Neural progenitor cell (in vitro differentiated cells): ENCODE measurements around the gene TEF. TPM values are rescaled to one million over a fixed set of nuclear protein-coding genes. Genes with fewer than 3 reads are reported as not detected.

Experiments used
- DNase-seq: peaks from one replicate; pipeline ENCODE4 v3.0.0-alpha.2; 2016; ENCODE audit warnings: low spot score
- H2AFZ ChIP-seq: fragments of 200-600 bp; sonication (generic); replicated peaks from 2 replicates; pipeline ENCODE4 v1.6.1; 2016; ENCODE audit warnings: antibody characterized with exemption
- H3F3A ChIP-seq: fragments of 200-600 bp; sonication (generic); 2 replicates; pipeline ENCODE4 v1.6.1; 2016; ENCODE audit warnings: antibody characterized with exemption, low read depth
- H3K27ac ChIP-seq: fragments of 200-600 bp; sonication (generic); 2 replicates; pipeline ENCODE4 v1.5.1; 2016; ENCODE audit warnings: mild to moderate bottlenecking
- H3K27me3 ChIP-seq: fragments of 200-600 bp; sonication (generic); 2 replicates; pipeline ENCODE4 v1.6.1; 2016; ENCODE audit warnings: mild to moderate bottlenecking, moderate library complexity
- H3K36me3 ChIP-seq: fragments of 200-600 bp; sonication (generic); 2 replicates; pipeline ENCODE4 v1.5.1; 2016
- H3K4me1 ChIP-seq: fragments of 200-600 bp; sonication (generic); 2 replicates; pipeline ENCODE4 v1.6.1; 2016; ENCODE audit warnings: mixed run types
- H3K4me2 ChIP-seq: fragments of 200-600 bp; sonication (generic); 2 replicates; pipeline ENCODE4 v1.6.1; 2016
- H3K4me3 ChIP-seq: fragments of 200-600 bp; sonication (generic); 2 replicates; pipeline ENCODE4 v1.5.1; 2016
- H3K79me2 ChIP-seq: fragments of 200-600 bp; sonication (generic); 2 replicates; pipeline ENCODE4 v1.6.1; 2016; ENCODE audit warnings: low read depth
- H3K9ac ChIP-seq: fragments of 200-600 bp; sonication (generic); 2 replicates; pipeline ENCODE4 v1.6.1; 2016
- H3K9me3 ChIP-seq: fragments of 200-600 bp; sonication (generic); 2 replicates; pipeline ENCODE4 v1.5.1; 2016; ENCODE audit warnings: low read depth
- H4K20me1 ChIP-seq: fragments of 200-600 bp; sonication (generic); 2 replicates; pipeline ENCODE4 v1.6.1; 2016; ENCODE audit warnings: low read depth
- H3K27ac Mint-ChIP-seq: 3 replicates; pipeline ENCODE4 v1.8.0; 2021; ENCODE audit warnings: mixed read lengths
- H3K27me3 Mint-ChIP-seq: 2 replicates; pipeline ENCODE4 v1.8.0; 2022; ENCODE audit warnings: low read depth, mild to moderate bottlenecking, inconsistent platforms, moderate library complexity, mixed read lengths; ENCODE audit not compliant: insufficient read depth
- H3K36me3 Mint-ChIP-seq: 3 replicates; pipeline ENCODE4 v1.8.0; 2021; ENCODE audit warnings: mixed read lengths
- H3K4me1 Mint-ChIP-seq: 3 replicates; pipeline ENCODE4 v1.8.0; 2021; ENCODE audit warnings: mixed read lengths
- H3K4me3 Mint-ChIP-seq: 3 replicates; pipeline ENCODE4 v1.8.0; 2021; ENCODE audit warnings: mild to moderate bottlenecking, moderate library complexity, mixed read lengths
- H3K9me3 Mint-ChIP-seq: 3 replicates; pipeline ENCODE4 v1.8.0; 2020; ENCODE audit warnings: mixed read lengths
- CTCF ChIP-seq: fragments of 200-600 bp; sonication (generic); IDR thresholded peaks from 2 replicates; pipeline ENCODE4 v1.5.1; 2017; ENCODE audit warnings: antibody characterized with exemption, mild to moderate bottlenecking
- EZH2 ChIP-seq: fragments of 200-600 bp; sonication (generic); IDR thresholded peaks from 2 replicates; pipeline ENCODE4 v1.6.1; 2017; ENCODE audit warnings: antibody characterized with exemption, mild to moderate bottlenecking, moderate library complexity
- EZH2phosphoT487 ChIP-seq: fragments of 200-600 bp; sonication (generic); IDR thresholded peaks from 2 replicates; pipeline ENCODE4 v1.6.1; 2017; ENCODE audit warnings: antibody characterized with exemption
- total RNA-seq: library from RNA; depleted of rRNA; stranded (reverse); fragments of >200 nt; gene quantifications from 2 replicates; pipeline ENCODE4 v1.2.3, GENCODE V29; 2015; ENCODE audit warnings: low replicate concordance

The TEF gene
- total RNA-seq, 1 donor from 2014 or later: 11.0 TPM

- Mint-ChIP-seq H3K27me3 (peaks cover 10% of the 10 kb centered on the region), H3K4me3 (peak overlapping the region; percentile 71), H3K36me3 (peaks cover 10% of the 10 kb centered on the region), H3K27ac (no peak overlapping the region), H3K4me1 (peaks cover 17% of the 10 kb centered on the region), H3K9me3 (no peaks in the 10 kb centered on the region)
- no peaks in the 10 kb centered on the region for H3K36me3 ChIP-seq
- TF ChIP-seq EZH2 (no peak), EZH2phosphoT487 (no peak), CTCF (no peak)
- no peaks in the 10 kb centered on the region for H3K9me3 ChIP-seq
- H3K9ac ChIP-seq: no peak overlapping the region
- H3K4me3 ChIP-seq: no peak overlapping the region
- H3K79me2 ChIP-seq: peaks cover 96% of the 10 kb centered on the region
- H3K27me3 ChIP-seq: no peaks in the 10 kb centered on the region
- peaks cover 3% of the 10 kb centered on the region for H3K4me1 ChIP-seq
- H2AFZ ChIP-seq: no peak overlapping the region
- H3F3A ChIP-seq: peaks cover 48% of the 10 kb centered on the region
- peaks cover 84% of the 10 kb centered on the region for H4K20me1 ChIP-seq
- no peak for DNase-seq
- H3K27ac ChIP-seq: no peak overlapping the region
- no peak overlapping the region for H3K4me2 ChIP-seq
Observed at GRCh38 chr22:41442240-41442792, 60.6 kb downstream of the TEF start.

GRCh38 chr22:41444360-41445128 lies 62.8 kb downstream of the TEF start:
- Histone ChIP-seq H3K9ac (peak overlapping the region; percentile 91), H3K27me3 (no peaks in the 10 kb centered on the region), H3K9me3 (no peaks in the 10 kb centered on the region), H3K4me1 (peaks cover 3% of the 10 kb centered on the region), H3F3A (peaks cover 50% of the 10 kb centered on the region), H3K4me2 (peak overlapping the region; percentile 94), H3K27ac (peak overlapping the region; percentile 82), H3K79me2 (peaks cover 91% of the 10 kb centered on the region), H4K20me1 (peaks cover 62% of the 10 kb centered on the region), H3K4me3 (peak overlapping the region; percentile 96), H3K36me3 (no peaks in the 10 kb centered on the region), H2AFZ (no peak overlapping the region)
- no peak for TF ChIP-seq CTCF
- TF ChIP-seq EZH2: no peak
- no peak for TF ChIP-seq EZH2phosphoT487
- H3K9me3 Mint-ChIP-seq: no peaks in the 10 kb centered on the region
- peak; percentile 99 for DNase-seq
- peaks cover 10% of the 10 kb centered on the region for H3K36me3 Mint-ChIP-seq
- peaks cover 28% of the 10 kb centered on the region for H3K4me1 Mint-ChIP-seq
- H3K27me3 Mint-ChIP-seq: peaks cover 12% of the 10 kb centered on the region
- peak overlapping the region; percentile 97 for H3K27ac Mint-ChIP-seq
- peak overlapping the region; percentile 100 for H3K4me3 Mint-ChIP-seq

- no peak overlapping the region for H2AFZ ChIP-seq
- H3K9ac ChIP-seq: peak overlapping the region; percentile 91
- no peaks in the 10 kb centered on the region for H3K27me3 ChIP-seq
- H4K20me1 ChIP-seq: peaks cover 53% of the 10 kb centered on the region
- peaks cover 10% of the 10 kb centered on the region for H3K36me3 Mint-ChIP-seq
- no peaks in the 10 kb centered on the region for H3K36me3 ChIP-seq
- peaks cover 83% of the 10 kb centered on the region for H3K79me2 ChIP-seq
- peak overlapping the region; percentile 81 for H3K4me2 ChIP-seq
- H3K27ac ChIP-seq: peak overlapping the region; percentile 82
- peak overlapping the region; percentile 100 for H3K4me3 Mint-ChIP-seq
- peaks cover 3% of the 10 kb centered on the region for H3K4me1 ChIP-seq
- peak overlapping the region; percentile 97 for H3K27ac Mint-ChIP-seq
- H3K9me3 ChIP-seq: no peaks in the 10 kb centered on the region
- peak; percentile 92 for DNase-seq
- TF ChIP-seq CTCF: no peak
- TF ChIP-seq EZH2phosphoT487: no peak
- TF ChIP-seq EZH2: no peak
- no peaks in the 10 kb centered on the region for H3K9me3 Mint-ChIP-seq
- H3K4me3 ChIP-seq: peak overlapping the region; percentile 96
- peaks cover 28% of the 10 kb centered on the region for H3K4me1 Mint-ChIP-seq
- H3F3A ChIP-seq: peaks cover 48% of the 10 kb centered on the region
- H3K27me3 Mint-ChIP-seq: peaks cover 12% of the 10 kb centered on the region
Observed at GRCh38 chr22:41445129-41446056, 63.7 kb downstream of the TEF start.
